Measurements from ENCODE around the gene PKN1. TPM values are rescaled to one million over a fixed set of nuclear protein-coding genes. Genes with fewer than 3 reads are reported as not detected.

The PKN1 gene
- total RNA-seq, 1 experiment from 2014 or later, result 170 TPM

DNA sequence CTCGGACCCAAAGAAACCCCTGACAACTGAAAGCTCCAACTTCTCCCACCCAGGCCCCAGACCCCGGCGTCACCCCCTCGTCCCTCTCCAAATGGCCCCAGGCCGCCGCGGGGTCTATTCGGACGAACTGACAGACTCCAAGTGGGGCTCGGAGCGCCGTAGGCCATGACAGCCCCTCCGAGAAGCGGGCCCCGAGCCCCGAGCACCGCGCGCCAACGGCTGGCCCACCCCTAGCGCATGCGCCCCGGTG, 14.3 kb upstream of the PKN1 start:
- H3K27ac Mint-ChIP-seq, result peak overlapping the region; percentile 99; the same call in 1 of the 2 replicates
- ChIA-PET POLR2A (no interaction called here), CTCF (interaction anchor here (0.8 to 5.4 kb wide), 5 partner anchors 9 to 282 kb away, joined by 3 to 37 read pairs (median 4); partner anchors contain the start of gene ASF1B)
- peaks cover 32% of the 10 kb centered on the region for H3K4me1 Mint-ChIP-seq
- ATAC-seq (peak; percentile 59), DNase-seq (ENCODE audit: low spot score) (peak; percentile 75)
- H3K27me3 Mint-ChIP-seq (ENCODE audit: low read depth), result no peaks in the 10 kb centered on the region
- peaks cover 8% of the 10 kb centered on the region for H3K36me3 Mint-ChIP-seq
- peak overlapping the region; percentile 99 for H3K4me3 Mint-ChIP-seq
- no peaks in the 10 kb centered on the region for H3K9me3 Mint-ChIP-seq
- 0 out of 2 replicates have a peak, but pooled peaks have one; percentile 3 for TF ChIP-seq ETV6 (CRISPR knock-in tag; IDR thresholded peaks at IDR 0.05)
- TF ChIP-seq TP53 (CRISPR knock-in tag; IDR thresholded peaks at IDR 0.05), result no peak

DNA sequence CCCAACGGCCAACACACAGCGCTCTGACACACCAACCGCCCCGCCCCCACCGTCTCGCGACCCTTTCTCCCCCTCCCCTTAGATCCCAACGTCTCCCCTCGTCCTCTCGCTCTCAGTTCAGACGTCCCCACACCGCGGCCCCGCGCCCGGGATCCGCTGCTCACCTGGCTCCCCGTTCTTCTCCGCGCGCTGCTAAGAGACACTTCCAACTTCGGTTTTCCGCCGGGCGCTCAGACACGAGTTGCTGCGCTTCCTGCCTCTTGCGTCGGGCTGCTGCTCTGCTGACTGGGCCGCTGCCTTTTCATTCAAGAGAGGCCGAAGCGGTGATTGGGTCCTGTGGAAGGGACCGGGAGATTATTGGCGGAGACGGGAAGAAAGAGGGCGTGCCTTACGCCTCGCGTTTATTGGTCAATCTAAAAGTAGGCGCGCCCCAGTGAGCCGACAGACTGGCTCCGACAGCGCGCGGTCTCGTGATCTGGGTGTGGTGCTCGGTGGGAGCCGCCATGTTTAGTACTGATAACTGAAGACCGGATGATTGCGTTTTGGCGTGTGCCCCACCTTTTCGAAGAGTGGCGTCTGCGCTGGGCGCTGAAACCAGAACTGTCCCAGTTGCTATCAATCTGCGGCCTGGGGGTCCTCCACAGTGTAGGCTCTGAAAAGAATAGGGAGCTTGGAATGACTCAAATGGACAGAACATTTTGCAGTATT, 13.8 kb upstream of the PKN1 start, which contains the start of gene DDX39A:
Gene DDX39A (minus strand): TSS at position 236 of the 708 bp plus-strand sequence. CDS start 6,121 bp downstream, outside the sequence.
- POLR2A ChIA-PET, result no interaction called here
- ATAC-seq, result peak; percentile 98
- CTCF ChIA-PET, result interaction anchor here (0.8 to 5.4 kb wide), 7 partner anchors 10 to 283 kb away, joined by 3 to 37 read pairs (median 3); partner anchors contain the start of gene ASF1B
- Mint-ChIP-seq H3K36me3 (peaks cover 8% of the 10 kb centered on the region), H3K27me3 (ENCODE audit: low read depth) (no peaks in the 10 kb centered on the region), H3K9me3 (no peaks in the 10 kb centered on the region), H3K27ac (peak within 1 kb of the TSS; percentile 99), H3K4me1 (peaks cover 29% of the 10 kb centered on the region), H3K4me3 (peak within 1 kb of the TSS; percentile 99)
- DNase-seq (ENCODE audit: low spot score), result peak; percentile 97
- TF ChIP-seq, protein P1, sequence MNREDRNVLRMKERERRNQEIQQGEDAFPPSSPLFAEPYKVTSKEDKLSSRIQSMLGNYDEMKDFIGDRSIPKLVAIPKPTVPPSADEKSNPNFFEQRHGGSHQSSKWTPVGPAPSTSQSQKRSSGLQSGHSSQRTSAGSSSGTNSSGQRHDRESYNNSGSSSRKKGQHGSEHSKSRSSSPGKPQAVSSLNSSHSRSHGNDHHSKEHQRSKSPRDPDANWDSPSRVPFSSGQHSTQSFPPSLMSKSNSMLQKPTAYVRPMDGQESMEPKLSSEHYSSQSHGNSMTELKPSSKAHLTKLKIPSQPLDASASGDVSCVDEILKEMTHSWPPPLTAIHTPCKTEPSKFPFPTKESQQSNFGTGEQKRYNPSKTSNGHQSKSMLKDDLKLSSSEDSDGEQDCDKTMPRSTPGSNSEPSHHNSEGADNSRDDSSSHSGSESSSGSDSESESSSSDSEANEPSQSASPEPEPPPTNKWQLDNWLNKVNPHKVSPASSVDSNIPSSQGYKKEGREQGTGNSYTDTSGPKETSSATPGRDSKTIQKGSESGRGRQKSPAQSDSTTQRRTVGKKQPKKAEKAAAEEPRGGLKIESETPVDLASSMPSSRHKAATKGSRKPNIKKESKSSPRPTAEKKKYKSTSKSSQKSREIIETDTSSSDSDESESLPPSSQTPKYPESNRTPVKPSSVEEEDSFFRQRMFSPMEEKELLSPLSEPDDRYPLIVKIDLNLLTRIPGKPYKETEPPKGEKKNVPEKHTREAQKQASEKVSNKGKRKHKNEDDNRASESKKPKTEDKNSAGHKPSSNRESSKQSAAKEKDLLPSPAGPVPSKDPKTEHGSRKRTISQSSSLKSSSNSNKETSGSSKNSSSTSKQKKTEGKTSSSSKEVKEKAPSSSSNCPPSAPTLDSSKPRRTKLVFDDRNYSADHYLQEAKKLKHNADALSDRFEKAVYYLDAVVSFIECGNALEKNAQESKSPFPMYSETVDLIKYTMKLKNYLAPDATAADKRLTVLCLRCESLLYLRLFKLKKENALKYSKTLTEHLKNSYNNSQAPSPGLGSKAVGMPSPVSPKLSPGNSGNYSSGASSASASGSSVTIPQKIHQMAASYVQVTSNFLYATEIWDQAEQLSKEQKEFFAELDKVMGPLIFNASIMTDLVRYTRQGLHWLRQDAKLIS (CRISPR knock-in tag; IDR thresholded peaks at IDR 0.05; ENCODE audit: borderline replicate concordance), result no peak
- no peak for TF ChIP-seq SOX15 (CRISPR knock-in tag; IDR thresholded peaks at IDR 0.05)
- no peak for TF ChIP-seq RORB (CRISPR knock-in tag; IDR thresholded peaks at IDR 0.05)
- no peak for TF ChIP-seq ELF4 (CRISPR knock-in tag; IDR thresholded peaks at IDR 0.05; ENCODE audit: low read depth)
- no peak for TF ChIP-seq NR1H2 (CRISPR knock-in tag; IDR thresholded peaks at IDR 0.05)
- peak; percentile 97 for TF ChIP-seq NFYB (CRISPR knock-in tag; conservative IDR thresholded peaks at IDR 0.05; ENCODE audit: low read depth)
- TF ChIP-seq ZNF671 (CRISPR knock-in tag; IDR thresholded peaks at IDR 0.05), result no peak
- TF ChIP-seq ZNF423 (CRISPR knock-in tag; IDR thresholded peaks at IDR 0.05), result no peak
- TF ChIP-seq ZNF396 (CRISPR knock-in tag; IDR thresholded peaks at IDR 0.05; ENCODE audit: borderline replicate concordance), result no peak
- no peak for TF ChIP-seq OVOL2 (CRISPR knock-in tag; IDR thresholded peaks at IDR 0.05; ENCODE audit: borderline replicate concordance)
- no peak for TF ChIP-seq ATF1 (CRISPR knock-in tag; IDR thresholded peaks at IDR 0.05)
- TF ChIP-seq, protein P2, sequence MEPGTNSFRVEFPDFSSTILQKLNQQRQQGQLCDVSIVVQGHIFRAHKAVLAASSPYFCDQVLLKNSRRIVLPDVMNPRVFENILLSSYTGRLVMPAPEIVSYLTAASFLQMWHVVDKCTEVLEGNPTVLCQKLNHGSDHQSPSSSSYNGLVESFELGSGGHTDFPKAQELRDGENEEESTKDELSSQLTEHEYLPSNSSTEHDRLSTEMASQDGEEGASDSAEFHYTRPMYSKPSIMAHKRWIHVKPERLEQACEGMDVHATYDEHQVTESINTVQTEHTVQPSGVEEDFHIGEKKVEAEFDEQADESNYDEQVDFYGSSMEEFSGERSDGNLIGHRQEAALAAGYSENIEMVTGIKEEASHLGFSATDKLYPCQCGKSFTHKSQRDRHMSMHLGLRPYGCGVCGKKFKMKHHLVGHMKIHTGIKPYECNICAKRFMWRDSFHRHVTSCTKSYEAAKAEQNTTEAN (CRISPR knock-in tag; IDR thresholded peaks at IDR 0.05), result peak; percentile 69
- TF ChIP-seq, protein P3, sequence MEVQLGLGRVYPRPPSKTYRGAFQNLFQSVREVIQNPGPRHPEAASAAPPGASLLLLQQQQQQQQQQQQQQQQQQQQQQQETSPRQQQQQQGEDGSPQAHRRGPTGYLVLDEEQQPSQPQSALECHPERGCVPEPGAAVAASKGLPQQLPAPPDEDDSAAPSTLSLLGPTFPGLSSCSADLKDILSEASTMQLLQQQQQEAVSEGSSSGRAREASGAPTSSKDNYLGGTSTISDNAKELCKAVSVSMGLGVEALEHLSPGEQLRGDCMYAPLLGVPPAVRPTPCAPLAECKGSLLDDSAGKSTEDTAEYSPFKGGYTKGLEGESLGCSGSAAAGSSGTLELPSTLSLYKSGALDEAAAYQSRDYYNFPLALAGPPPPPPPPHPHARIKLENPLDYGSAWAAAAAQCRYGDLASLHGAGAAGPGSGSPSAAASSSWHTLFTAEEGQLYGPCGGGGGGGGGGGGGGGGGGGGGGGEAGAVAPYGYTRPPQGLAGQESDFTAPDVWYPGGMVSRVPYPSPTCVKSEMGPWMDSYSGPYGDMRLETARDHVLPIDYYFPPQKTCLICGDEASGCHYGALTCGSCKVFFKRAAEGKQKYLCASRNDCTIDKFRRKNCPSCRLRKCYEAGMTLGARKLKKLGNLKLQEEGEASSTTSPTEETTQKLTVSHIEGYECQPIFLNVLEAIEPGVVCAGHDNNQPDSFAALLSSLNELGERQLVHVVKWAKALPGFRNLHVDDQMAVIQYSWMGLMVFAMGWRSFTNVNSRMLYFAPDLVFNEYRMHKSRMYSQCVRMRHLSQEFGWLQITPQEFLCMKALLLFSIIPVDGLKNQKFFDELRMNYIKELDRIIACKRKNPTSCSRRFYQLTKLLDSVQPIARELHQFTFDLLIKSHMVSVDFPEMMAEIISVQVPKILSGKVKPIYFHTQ (CRISPR knock-in tag; IDR thresholded peaks at IDR 0.05), result no peak
- no peak for TF ChIP-seq ZNF121 (CRISPR knock-in tag; IDR thresholded peaks at IDR 0.05)
- TF ChIP-seq GTF2I (CRISPR knock-in tag; conservative IDR thresholded peaks at IDR 0.05), result no peak
- TF ChIP-seq, protein P4, sequence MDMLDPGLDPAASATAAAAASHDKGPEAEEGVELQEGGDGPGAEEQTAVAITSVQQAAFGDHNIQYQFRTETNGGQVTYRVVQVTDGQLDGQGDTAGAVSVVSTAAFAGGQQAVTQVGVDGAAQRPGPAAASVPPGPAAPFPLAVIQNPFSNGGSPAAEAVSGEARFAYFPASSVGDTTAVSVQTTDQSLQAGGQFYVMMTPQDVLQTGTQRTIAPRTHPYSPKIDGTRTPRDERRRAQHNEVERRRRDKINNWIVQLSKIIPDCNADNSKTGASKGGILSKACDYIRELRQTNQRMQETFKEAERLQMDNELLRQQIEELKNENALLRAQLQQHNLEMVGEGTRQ (CRISPR knock-in tag; IDR thresholded peaks at IDR 0.05), result peak; percentile 86
- TF ChIP-seq, protein P5, sequence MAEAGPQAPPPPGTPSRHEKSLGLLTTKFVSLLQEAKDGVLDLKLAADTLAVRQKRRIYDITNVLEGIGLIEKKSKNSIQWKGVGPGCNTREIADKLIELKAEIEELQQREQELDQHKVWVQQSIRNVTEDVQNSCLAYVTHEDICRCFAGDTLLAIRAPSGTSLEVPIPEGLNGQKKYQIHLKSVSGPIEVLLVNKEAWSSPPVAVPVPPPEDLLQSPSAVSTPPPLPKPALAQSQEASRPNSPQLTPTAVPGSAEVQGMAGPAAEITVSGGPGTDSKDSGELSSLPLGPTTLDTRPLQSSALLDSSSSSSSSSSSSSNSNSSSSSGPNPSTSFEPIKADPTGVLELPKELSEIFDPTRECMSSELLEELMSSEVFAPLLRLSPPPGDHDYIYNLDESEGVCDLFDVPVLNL (CRISPR knock-in tag; IDR thresholded peaks at IDR 0.05; ENCODE audit: borderline replicate concordance, low read depth), result peak; percentile 71
- TF ChIP-seq, protein P6, sequence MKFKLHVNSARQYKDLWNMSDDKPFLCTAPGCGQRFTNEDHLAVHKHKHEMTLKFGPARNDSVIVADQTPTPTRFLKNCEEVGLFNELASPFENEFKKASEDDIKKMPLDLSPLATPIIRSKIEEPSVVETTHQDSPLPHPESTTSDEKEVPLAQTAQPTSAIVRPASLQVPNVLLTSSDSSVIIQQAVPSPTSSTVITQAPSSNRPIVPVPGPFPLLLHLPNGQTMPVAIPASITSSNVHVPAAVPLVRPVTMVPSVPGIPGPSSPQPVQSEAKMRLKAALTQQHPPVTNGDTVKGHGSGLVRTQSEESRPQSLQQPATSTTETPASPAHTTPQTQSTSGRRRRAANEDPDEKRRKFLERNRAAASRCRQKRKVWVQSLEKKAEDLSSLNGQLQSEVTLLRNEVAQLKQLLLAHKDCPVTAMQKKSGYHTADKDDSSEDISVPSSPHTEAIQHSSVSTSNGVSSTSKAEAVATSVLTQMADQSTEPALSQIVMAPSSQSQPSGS (CRISPR knock-in tag; IDR thresholded peaks at IDR 0.05; ENCODE audit: borderline replicate concordance, low read depth), result no peak
- TF ChIP-seq, protein P7, sequence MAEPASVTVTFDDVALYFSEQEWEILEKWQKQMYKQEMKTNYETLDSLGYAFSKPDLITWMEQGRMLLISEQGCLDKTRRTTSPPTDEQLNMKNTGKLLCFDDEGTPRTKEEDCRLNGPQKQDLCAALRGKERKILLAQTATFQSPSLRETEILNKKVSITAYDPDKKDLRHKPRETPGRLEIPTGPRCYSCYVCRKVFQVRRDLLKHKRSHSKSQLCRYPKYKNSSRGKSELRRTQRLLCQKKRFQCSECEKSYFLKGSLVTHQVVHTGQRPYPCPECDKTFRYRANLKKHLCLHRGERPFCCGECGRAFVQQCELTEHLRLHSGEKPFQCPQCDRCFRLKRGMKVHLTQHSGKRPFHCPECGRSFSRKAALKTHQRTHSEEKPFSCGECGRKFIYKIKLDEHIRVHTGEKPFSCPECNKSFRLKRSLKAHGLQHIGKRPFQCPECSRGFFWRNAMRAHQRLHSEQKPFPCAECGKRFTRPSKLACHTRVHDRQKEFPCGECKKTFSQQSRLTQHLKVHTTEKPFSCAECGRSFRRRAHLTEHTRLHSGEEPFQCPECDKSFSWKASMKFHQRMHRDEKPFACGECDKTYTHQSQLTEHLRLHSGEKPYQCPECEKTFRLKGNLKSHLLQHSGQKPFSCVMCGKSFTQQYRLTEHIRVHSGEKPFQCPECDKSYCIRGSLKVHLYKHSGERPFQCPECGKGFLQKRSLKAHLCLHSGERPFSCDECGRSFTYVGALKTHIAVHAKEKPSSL (CRISPR knock-in tag; conservative IDR thresholded peaks at IDR 0.05), result no peak

Data from WTC11 (cell line).